GM19372 (cell line): ENCODE measurements around the gene SAT2.
"Not testable (repeated sequence)": the region's sequence is repeated elsewhere in the genome, so short reads cannot be mapped to it uniquely, and the experiment has no call there.

Experiments
- ATAC-seq: cut with Tn5 transposase; IDR thresholded peaks from one replicate; pipeline ENCODE4 v1.9.1; 2021; ENCODE audit warnings: mild to moderate bottlenecking, low read depth, moderate library complexity; ENCODE audit not compliant: unreplicated experiment

Gene SAT2

DNA sequence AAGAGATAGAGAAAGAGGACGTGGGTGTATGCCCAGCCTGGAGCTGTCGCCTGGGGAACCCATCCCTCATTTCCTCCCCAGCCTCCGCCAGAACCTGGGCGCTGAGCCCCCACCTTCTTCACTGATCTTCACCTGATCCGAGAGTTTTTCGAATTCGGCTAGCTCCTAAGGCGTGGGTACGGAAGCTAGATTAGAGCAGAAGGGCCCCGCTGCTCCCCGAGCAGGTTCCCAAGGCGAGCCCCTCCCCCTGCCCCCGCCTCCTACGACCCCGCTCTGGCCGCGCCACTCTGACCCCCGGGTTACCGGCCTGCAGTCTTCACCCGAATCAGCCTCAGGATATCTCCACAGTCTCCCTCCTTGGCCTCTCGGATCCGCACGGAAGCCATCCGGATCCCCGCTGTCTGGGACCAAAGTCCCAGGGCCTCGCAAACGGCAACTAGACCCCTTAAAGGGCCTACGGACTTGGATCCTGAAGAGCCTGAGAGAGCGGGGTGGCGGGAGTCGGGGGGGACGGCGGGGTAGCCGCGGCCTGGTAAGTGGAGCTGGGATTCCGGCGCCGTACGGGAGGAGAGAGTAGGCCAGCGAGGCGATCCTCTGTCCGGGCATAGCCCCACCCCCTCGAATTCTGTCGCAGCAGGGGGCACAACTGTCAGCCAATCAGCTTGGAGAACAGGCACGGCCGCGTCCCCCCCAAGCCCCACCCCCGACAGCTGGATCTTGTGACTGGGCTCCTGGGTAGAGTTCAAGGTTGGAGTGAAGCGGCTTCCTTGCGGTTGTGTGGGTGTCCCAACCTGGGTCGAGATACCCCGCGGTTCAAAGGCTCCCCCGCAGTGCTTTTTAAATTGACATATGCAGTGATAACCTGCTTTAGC lies at the start of gene SAT2:
Gene SAT2 (minus strand): TSS at position 572 of the 872 bp plus-strand sequence. CDS start 186 bp downstream, at position 386.
- peak; percentile 89 for ATAC-seq

DNA sequence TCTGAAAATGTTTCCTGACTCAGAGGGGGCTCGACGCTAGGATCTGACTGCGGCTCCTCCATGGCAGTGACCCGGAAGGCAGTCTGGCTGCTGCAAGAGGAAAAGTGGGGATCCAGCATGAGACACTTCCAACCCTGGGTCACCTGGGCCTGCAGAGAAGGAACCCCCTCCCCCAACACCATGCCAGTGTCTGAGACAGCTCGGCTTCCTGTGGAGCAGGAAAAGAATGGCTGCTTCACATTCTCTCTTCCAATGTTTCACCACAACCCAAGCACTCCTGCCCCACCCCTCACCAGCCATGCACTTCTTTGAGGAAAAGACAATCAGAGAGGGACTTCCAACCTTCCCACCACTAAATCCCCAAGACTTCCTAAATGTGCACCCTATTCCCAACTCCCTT lies 48.9 kb upstream of the SAT2 start:
- ATAC-seq = no peak

DNA sequence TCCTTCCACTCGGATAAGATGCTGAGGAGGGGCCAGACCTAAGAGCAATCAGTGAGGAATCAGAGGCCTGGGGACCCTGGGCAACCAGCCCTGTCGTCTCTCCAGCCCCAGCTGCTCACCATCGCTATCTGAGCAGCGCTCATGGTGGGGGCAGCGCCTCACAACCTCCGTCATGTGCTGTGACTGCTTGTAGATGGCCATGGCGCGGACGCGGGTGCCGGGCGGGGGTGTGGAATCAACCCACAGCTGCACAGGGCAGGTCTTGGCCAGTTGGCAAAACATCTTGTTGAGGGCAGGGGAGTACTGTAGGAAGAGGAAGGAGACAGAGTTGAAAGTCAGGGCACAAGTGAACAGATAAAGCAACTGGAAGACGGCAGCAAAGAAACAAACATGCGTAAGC lies 47.3 kb upstream of the SAT2 start:
- no peak for ATAC-seq

DNA sequence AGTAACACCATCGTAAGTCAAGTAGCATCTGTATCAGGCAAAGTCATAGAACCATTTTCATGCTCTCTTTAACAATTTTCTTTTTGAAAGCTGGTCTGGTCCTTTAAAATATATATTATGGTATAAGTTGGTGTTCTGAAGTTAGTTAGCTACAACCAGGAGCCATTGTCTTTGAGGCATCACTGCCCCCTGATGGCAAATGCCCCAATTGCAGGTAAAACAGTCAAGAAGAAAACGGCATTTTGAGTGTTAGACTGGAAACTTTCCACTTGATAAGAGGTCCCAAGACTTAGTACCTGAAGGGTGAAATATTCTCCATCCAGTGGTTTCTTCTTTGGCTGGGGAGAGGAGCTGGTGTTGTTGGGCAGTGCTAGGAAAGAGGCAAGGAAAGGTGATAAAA lies 45.6 kb upstream of the SAT2 start:
- ATAC-seq = no peak

DNA sequence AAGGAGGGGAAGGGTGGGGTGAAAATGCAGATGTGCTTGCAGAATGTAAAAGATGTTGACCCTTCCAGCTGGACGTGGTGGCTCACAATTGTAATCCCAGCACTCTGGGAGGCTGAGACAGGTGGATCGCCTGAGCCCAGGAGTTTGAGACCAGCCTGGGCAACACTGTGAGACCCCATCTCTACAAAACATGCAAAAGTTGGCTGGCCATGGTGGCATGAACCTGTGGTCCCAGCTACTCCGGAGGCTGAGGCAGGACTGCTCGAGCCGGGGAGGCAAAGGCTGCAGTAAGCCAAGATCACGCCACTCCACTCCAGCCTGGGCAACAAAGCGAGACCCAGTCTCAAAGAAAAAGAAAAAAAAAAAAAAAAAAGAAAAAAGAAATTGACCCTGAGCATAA lies 40.9 kb upstream of the SAT2 start:
- ATAC-seq = no peak

DNA sequence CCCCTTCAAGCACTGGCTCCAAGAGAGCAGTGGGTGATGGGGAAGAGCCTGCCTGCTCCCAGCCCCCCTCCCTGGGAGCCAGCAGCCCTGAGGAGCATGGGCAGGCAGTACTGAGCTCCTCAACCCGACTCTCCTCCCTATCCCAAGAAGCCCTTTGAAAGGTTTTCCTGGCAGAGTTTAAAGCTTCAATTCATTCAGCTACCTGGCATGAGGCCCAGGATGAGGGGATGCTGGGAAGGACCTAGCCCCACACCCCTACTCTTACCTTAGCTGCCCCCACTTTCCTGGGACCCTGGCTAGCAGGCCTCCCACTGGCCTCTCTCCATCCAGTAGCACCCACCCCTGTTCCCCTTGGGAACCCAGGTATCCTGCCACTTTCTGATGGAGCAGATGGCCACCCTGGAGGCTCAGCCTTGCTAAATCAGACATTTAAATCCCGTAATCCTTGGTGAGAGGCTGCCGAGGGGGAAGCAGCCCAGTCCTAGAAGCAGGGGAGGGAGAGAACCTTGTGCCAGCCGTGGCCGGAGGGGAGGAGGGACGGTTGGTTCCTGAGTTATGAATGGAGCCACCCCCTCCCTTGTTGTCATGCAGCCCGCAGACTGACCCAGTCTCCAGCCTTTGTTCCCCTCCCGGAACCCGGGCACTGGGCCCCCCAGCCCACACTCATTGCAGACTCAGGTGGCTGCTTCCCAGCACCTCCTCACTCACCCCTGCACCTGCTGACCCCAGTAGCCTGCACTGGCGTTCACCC lies 40.2 kb upstream of the SAT2 start:
- ATAC-seq = no peak

DNA sequence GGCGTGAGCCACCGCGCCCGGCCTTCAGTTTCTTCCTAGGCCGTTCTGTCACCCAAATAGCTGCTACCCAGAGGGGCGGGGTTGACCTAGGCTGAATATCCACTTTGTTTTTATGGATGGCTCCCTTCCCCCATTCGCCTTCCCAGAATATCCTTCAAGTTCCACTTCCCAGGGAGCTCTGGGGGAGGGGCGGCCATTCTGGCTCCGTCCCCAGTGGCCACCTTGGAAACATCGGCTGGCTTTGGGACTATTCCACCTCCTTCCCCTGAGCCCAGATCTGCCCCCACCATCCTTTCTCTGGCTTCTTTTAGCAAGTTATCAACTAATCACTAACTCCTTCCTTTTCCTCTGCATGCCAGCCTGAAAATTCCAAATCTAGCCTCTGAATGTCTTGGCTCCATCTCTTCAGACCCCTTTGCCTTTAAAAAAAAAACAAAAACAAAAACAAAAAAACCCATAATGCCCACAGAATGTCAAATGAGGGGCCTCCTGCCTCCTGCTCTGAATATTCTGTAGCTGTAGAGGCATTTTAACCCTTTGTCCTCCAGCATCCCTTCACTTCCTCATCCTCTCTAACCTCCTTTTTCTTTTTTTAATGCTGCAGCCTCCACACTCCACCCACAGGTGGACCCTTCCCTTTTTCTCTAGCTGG lies 29.5 kb upstream of the SAT2 start:
- no peak for ATAC-seq

DNA sequence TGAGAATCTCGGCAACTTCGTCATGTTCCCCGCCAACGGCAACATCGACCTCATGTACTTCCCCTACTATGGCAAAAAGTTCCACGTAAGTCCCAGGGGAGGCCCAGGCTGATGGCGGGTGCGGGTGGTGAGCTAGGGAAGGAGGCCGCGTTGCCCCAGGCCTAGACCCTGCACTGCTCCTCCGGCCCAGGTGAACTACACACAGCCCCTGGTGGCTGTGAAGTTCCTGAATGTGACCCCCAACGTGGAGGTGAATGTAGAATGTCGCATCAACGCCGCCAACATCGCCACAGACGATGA lies 27.9 kb upstream of the SAT2 start:
- no peak for ATAC-seq

DNA sequence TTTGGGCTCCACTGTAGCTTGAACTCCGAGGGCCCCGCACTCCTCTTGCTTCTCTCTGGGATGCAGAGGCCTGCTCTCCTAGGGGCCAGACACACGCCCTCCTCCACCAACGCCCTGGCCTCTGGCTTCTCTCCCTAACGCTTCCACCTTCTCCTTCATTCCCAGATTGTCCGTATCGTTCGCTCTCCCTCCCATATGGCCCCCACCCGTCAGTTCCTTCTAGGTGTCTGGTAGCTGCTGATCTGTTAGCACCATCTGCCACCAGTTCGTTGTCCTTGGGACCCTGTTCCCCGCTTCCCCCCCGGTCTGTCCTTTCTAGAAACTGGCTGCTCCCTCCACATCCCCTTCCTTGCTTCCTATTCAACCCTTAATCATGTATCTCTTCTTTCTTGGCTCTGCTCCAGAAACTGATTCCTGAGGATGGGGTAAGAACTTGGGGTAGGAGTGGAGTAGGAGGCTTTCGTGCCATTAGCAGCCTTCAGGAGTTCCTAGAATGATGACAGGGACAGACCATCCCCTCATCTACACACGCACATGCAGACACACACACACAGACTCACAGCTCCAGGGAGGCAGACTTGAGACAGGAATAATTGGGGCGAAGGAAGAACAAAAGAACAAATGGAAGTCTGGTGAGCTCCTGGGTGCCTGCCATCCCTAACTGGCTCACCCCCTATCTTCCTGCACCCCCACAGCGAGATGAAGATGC lies 27.4 kb upstream of the SAT2 start:
- ATAC-seq = no peak

DNA sequence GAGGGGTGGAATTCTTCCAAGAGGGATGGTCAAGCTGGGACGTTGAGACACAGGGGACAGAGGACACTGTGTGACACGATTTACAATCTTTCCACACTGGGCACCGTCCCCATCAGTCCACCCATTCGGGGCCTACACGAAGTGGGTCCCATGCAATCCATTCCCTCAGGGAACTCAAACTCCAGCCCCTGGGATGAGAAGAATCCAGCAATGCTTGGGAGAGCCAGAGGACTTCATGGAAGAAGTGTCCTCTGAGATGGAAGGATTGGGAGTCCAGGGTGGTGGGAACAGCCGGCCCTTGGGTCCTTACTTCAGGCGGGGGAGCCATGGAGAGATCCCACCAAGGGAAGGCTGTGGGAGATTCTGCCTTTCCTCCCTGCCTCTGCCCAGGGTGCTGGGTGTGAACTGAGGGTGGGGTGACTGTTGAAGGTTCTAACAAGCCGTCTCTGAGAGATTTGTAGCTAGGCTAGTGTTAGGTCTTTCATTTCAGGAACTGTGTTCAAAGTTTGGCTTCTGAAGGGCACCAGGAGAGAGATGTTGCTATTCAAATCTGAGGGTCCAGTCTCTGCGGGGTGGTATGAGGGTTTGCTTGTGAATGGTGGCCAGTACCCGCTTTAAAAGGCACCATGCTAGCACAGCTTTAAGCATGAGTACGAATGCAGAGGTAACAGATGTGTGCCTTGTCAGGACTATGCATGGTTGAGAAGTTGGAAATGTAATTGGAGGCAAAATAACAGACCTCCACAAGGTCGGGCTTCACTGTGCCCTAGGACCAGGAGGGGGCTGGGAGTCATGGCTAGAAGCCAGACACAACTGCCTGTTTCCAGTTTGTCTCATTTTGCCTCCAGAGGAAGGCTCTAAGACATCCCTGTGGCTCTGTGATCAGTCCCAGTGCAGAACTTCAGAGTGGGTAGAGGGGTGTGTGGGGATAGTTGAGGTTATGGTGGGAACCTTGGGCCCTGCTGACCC lies 25.1 kb upstream of the SAT2 start:
- ATAC-seq = no peak

DNA sequence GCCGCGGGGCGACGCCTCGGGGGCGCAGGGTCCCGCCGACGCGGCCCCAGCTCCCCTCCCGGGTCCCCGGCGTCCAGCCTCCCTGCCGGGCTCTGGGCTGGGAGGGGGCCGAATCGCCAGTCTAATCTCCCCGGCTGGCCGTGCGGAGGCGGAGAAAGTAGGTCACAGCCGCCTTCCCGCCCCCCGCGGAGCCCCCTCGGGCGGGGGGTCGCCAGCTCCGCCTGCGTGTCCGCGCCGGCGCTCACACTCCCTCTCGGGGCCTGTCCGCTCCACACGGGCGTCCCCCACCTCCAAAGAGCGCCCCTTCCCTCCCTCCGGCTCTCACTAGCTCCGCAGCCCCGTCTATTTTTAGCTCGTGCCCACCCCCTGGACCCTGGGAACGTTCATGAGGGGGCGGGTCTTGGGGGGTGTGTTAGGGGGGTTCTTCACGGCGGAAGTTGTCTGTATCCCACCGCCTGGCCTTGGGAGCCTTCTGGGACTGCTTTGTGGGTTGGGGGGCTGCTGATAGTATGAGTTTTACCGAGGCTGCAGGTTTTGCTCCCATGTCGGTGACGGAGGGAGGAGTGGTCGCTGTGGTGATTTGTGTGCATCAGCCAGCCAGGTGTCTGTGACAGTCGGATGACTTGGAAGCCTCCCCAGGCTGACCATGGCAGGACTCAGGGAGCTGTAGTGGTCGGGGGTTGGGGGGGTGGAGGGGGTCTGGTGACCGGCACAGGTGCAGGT lies 24.2 kb upstream of the SAT2 start:
- no peak for ATAC-seq

DNA sequence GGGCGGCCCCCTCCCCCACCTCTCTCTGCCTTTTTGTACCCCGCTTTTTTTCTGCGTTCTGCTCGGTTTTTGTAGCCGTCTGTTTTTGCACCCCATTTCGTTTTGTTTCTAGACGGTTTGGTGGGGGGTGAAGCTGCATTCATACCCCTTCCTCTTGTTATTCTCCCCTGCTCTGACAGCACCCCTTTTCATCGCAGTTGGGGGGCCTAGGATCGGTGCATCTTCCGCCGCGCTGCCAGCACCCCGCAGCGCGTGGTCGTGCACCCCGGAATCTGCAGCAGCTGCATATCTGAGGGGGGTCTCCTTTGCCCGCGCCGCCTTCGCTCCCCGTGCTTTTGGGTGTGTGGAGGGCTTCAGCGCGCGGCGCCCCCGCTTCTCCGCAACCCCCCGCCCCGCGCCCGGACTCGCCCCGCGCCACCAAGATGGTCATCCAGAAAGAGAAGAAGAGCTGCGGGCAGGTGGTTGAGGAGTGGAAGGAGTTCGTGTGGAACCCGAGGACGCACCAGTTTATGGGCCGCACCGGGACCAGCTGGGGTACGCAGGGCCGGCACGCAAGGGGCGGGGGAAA lies 23.6 kb upstream of the SAT2 start:
- no peak for ATAC-seq

DNA sequence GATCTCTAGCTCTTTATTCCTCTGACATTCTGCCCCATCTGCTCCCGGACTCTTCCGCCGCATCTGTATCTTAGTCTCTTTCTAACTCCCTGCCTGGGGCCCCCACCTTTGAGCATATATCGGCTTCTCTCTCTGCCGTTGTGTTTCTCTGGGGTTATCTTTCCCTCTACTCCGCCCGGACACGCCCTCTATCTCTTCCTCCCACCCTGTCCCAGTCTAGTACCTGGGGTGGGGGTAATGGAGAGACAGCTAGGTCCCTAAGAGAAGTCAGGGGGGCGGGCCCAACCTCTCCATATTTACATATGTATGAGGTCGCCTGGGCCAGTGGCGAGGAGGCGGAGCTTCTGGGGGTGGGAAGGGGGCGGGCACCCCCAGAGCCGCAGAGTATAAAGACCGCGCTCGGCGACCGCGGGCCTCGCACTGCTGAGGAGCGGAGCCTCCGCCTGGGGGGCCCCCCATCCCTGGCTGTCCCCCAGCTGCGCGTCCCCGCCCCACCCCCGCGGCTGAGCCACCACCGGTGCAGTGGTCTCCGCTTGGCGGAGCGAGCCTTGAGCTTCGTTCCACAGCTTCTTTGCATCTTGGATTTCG lies 23.0 kb upstream of the SAT2 start, which contains the start of gene ATP1B2:
Gene ATP1B2 (plus strand): TSS at position 418 of the 588 bp plus-strand sequence. CDS start 593 bp downstream, outside the sequence.
- ATAC-seq = no peak

DNA sequence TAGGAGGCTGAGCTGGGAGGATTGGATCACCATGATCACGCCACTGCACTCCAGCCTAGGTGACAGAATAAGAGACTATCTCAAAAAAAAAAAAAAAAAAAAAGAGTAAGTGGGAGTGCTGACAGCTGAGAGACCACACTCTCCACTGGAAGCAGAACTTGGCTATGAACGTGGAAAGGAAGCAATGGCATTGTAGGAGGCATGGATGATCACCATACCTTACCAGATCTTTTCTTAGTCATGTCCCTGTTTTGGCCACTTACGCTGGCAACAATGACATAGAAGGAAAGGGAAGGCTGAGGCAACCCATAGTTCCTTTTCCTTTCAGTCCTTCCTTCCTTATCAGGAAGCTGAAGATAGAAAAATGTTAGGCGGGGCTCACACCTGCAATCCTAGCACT lies 19.4 kb upstream of the SAT2 start:
- no peak for ATAC-seq

DNA sequence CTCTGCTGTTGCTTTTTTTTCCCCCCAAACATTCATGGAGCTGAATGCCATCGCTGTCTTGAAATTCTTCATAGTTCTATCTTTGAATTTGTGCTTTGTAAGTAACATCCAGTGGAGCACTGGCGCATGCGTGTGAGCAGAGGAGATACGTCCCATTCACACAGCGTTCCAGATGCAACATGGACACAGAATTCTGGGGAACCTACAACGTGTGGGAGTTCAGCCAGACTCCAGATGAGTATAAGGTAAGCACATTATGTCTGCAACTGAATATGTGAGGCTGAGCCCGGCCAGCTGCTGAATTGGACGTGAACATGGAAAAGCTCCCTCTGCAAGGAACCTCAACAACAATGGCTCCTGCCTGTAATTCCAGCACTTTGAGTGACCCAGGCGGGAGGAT lies 18.8 kb upstream of the SAT2 start:
- ATAC-seq = no peak

DNA sequence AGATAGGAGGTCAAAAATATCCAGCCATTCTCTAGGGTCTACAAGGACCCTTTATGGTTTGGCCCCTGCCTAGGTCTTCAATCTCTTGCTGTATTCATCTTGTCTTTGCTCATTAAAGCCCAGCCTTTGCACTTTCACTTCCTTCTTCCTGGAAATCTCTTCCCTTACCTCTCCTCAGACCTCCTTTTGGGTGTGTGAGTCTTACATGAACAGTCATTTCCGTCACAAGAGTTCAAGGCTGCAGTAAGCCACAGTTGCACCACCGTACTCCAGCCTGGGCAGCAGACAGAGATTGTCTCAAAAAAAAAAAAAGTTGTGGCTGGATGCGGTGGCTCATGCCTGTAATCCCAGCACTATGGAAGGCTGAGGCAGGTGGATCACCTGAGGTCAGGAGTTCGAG lies 17.2 kb upstream of the SAT2 start:
- ATAC-seq = no peak

DNA sequence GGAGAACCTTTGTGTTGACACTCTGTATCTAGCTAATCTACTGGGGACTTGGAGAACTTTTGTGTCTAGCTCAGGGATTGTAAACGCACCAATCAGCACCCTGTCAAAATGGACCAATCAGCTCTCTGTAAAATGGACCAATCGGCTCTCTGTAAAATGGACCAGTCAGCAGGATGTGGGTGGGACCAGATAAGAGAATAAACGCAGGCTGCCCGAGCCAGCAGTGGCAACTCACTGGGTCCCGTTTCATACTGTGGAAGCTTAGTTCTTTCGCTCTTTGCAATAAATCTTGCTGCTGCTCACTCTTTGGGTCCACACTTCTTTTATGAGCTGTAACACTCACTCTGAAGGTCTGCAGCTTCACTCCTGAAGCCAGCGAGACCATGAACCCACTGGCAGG lies 14.0 kb upstream of the SAT2 start:
- ATAC-seq = not testable (repeated sequence)

DNA sequence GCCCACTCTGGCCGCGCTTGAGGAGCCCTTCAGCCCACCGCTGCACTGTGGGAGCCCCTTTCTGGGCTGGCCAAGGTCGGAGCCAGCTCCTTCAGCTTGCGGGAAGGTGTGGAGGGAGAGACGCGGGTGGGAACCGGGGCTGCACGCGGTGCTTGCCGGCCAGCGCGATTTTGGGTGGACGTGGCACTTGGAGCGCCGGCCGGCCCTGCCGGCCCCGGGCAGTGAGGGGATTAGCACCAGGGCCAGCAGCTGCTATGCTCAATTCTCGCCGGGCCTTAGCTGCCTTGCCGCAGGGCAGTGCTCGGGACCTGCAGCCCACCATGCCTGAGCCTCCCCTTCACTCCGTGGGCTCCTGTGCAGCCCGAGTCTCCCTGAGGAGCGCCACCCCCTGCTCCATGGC lies 13.2 kb upstream of the SAT2 start:
- ATAC-seq = no peak
